Endothelial cell of umbilical vein (primary cell): ENCODE measurements around the gene TENT5C. TPM values are rescaled to one million over a fixed set of nuclear protein-coding genes. Genes with fewer than 3 reads are reported as not detected.

ENCODE experiments used
- BruUV-seq: library from RNA; stranded (reverse); fragments of 400-500 nt; replicated peaks from 2 replicates; lab custom pipeline; 2021; lab: Mats Ljungman, UMichigan
- CTCF ChIA-PET: fragments of 300-600, 350-600 bp; sonication (Branson Sonifier 250); formaldehyde crosslinking; loops from one replicate; lab custom pipeline; 2021; ENCODE audit warnings: antibody characterized with exemption, inconsistent platforms; lab: Charles Lee
- POLR2A ChIA-PET: fragments of 300-600, 350-600 bp; sonication (Branson Sonifier 250); formaldehyde crosslinking; loops from one replicate; lab custom pipeline; 2021; ENCODE audit warnings: antibody characterized with exemption, inconsistent platforms; lab: Charles Lee
- DNase-seq: peaks from one replicate; pipeline ENCODE4 v3.0.0-alpha.2; 2011; ENCODE audit warnings: low read depth, low spot score
- FAIRE-seq: peaks from 2 replicates; lab custom pipeline; 2011; peaks lifted over from hg19 to GRCh38; lab: Jason Lieb, UNC
- H2AFZ ChIP-seq: 2 replicates; pipeline ENCODE4 v1.6.0; 2012; ENCODE audit warnings: low read depth, low read length, control low read depth, inconsistent platforms
- H3K27ac ChIP-seq: 2 replicates; pipeline ENCODE4 v1.5.1; 2011; ENCODE audit warnings: low read depth, mild to moderate bottlenecking, control low read depth, low read length, moderate library complexity; ENCODE audit not compliant: insufficient read depth
- H3K27me3 ChIP-seq, 2 experiments: 2 replicates each; pipeline versions ENCODE4 v1.6.0 to v1.6.1; 2011; ENCODE audit warnings: low read length in 2 of 2, mixed read lengths in 1 of 2; ENCODE audit not compliant: control insufficient read depth in 2 of 2, insufficient read depth in 2 of 2
- H3K36me3 ChIP-seq, 2 experiments: 2 replicates in 1 of 2; 3 replicates in 1 of 2; pipeline ENCODE4 v1.5.1; 2011; ENCODE audit warnings: low read length in 2 of 2, mild to moderate bottlenecking in 1 of 2, moderate library complexity in 1 of 2; ENCODE audit not compliant: control insufficient read depth in 2 of 2, insufficient read depth in 2 of 2; ENCODE audit errors: extremely low read depth in 1 of 2
- H3K4me1 ChIP-seq: 3 replicates; pipeline ENCODE4 v1.5.1; 2011; ENCODE audit warnings: mild to moderate bottlenecking, low read length; ENCODE audit not compliant: control insufficient read depth, insufficient read depth; ENCODE audit errors: extremely low read depth
- H3K4me2 ChIP-seq: 2 replicates; pipeline ENCODE4 v1.6.1; 2011; ENCODE audit warnings: low read length, control low read depth, mixed read lengths; ENCODE audit not compliant: insufficient read depth
- H3K4me3 ChIP-seq, 3 experiments: fragments of 200-600 bp in 1 of 3; sonication (generic), shearing (Covaris generic) in 1 of 3; replicated peaks in 1 of 3; 2 replicates each; pipeline ENCODE4 v1.5.1; 2011 to 2016; ENCODE audit warnings: control low read depth in 3 of 3, low read length in 3 of 3, mild to moderate bottlenecking in 2 of 3, inconsistent platforms in 1 of 3, low read depth in 1 of 3, moderate library complexity in 1 of 3; ENCODE audit not compliant: insufficient read depth in 1 of 3
- H3K79me2 ChIP-seq: 2 replicates; pipeline ENCODE4 v1.6.0; 2012; ENCODE audit warnings: low read length, inconsistent platforms; ENCODE audit not compliant: control insufficient read depth, insufficient read depth
- H3K9ac ChIP-seq: replicated peaks from 2 replicates; pipeline ENCODE3; 2011; ENCODE audit warnings: low read length, control low read depth; ENCODE audit not compliant: insufficient read depth; ENCODE audit errors: extremely low read depth
- H3K9me1 ChIP-seq: replicated peaks from 3 replicates; pipeline ENCODE4 v1.6.0; 2011; ENCODE audit warnings: mild to moderate bottlenecking, low read length; ENCODE audit not compliant: control insufficient read depth, insufficient read depth; ENCODE audit errors: extremely low read depth
- H3K9me3 ChIP-seq: replicated peaks from 2 replicates; pipeline ENCODE4 v1.5.1; 2012; ENCODE audit warnings: low read length, inconsistent platforms; ENCODE audit not compliant: control insufficient read depth, insufficient read depth
- H4K20me1 ChIP-seq: replicated peaks from 2 replicates; pipeline ENCODE3; 2011; ENCODE audit warnings: mild to moderate bottlenecking, low read length; ENCODE audit not compliant: control insufficient read depth, insufficient read depth; ENCODE audit errors: extremely low read depth
- CTCF ChIP-seq, 2 donors: IDR thresholded peaks; 1 replicate in 1 of 2; 2 replicates in 1 of 2; pipeline ENCODE4 v1.5.1; 2011; ENCODE audit warnings: low read length in 2 of 2, mild to moderate bottlenecking in 2 of 2, moderate library complexity in 2 of 2, control low read depth in 1 of 2, inconsistent platforms in 1 of 2, low read depth in 1 of 2; ENCODE audit not compliant: insufficient read depth in 1 of 2; ENCODE audit errors: extremely low read depth in 1 of 2
- EZH2 ChIP-seq: IDR thresholded peaks from 2 replicates; pipeline ENCODE4 v1.6.1; 2012; ENCODE audit warnings: borderline replicate concordance, low read depth, mild to moderate bottlenecking, moderate library complexity, low read length, inconsistent platforms; ENCODE audit not compliant: severe bottlenecking
- FOS ChIP-seq: IDR thresholded peaks from 2 replicates; pipeline ENCODE4 v1.6.1; 2011; ENCODE audit warnings: mild to moderate bottlenecking, low read length, moderate library complexity, borderline replicate concordance; ENCODE audit not compliant: insufficient read depth
- GATA2 ChIP-seq: IDR thresholded peaks from 2 replicates; pipeline ENCODE4 v1.7.0; 2011; ENCODE audit warnings: low read depth, mild to moderate bottlenecking, moderate library complexity, mixed read lengths, low read length; ENCODE audit not compliant: insufficient read length, insufficient read depth
- POLR2A ChIP-seq: IDR thresholded peaks from 2 replicates; pipeline ENCODE4 v1.6.1; 2012; ENCODE audit warnings: low read depth, mild to moderate bottlenecking, control low read depth, low read length
- POLR2AphosphoS5 ChIP-seq: IDR thresholded peaks from 2 replicates; pipeline ENCODE4 v1.6.1; 2012; ENCODE audit warnings: low read depth, mild to moderate bottlenecking, control low read depth, low read length, moderate library complexity; ENCODE audit not compliant: insufficient read depth
- dilution Hi-C: fragments of 300-500 bp; cut with MboI; formaldehyde crosslinking; loops from one replicate; pipeline ENCODE4 v1.15.0; 2019; ENCODE audit warnings: low sequenced_read_pairs; ENCODE audit not compliant: extremely low pct_ligation_motif_present
- intact Hi-C: fragments of 100-400 bp; cut with micrococcal nuclease; formaldehyde crosslinking; loops from one replicate; pipeline ENCODE4 v1.10.0; 2022
- polyA plus RNA-seq, 4 experiments: library from polyadenylated mRNA; depleted of rRNA in 3 of 4; stranded (reverse) in 3 of 4; unstranded in 1 of 4; fragments of >200 nt; gene quantifications; 2 replicates each; pipeline versions ENCODE4 v1.2.1 to v1.2.3, GENCODE V29; 2011 to 2012; ENCODE audit warnings: missing spikeins in 1 of 4
- total RNA-seq: library from RNA; stranded (reverse); gene quantifications from 2 replicates; pipeline ENCODE4 v1.2.3, GENCODE V29; 2021
- TF ChIP-seq, protein P1 (sequence below): IDR thresholded peaks from 2 replicates; pipeline ENCODE4 v1.6.1; 2011; ENCODE audit not compliant: insufficient read depth, insufficient read length

The TENT5C gene
- total and polyA plus RNA-seq, 2 donors (not counting 3 experiments of a cell fraction or from before 2014, with no cell fraction given) = 0.06 to 0.22 TPM

GRCh38 chr1:117639741-117640140 is 33.9 kb downstream of the TENT5C start:
- ChIA-PET POLR2A (no interaction called here), CTCF (no interaction called here)
- Histone ChIP-seq H3K4me2 (no peak overlapping the region), H3K9me3 (no peaks in the 10 kb centered on the region), H4K20me1 (no peaks in the 10 kb centered on the region), H3K9ac (no peak overlapping the region), H3K9me1 (no peaks in the 10 kb centered on the region), H3K36me3 (no peaks in the 10 kb centered on the region), H3K4me1 (no peaks in the 10 kb centered on the region), H3K27me3 (peaks cover 3 to 12% of the 10 kb centered on the region in 2 experiments), H3K79me2 (no peaks in the 10 kb centered on the region), H2AFZ (no peak overlapping the region), H3K27ac (no peak overlapping the region), H3K4me3 (no peak overlapping the region)
- dilution Hi-C loops (no loop called here), intact Hi-C loops (no loop called here)
- DNase-seq (no peak), FAIRE-seq (no peak)
- TF ChIP-seq GATA2 (no peak), POLR2A (no peak), POLR2AphosphoS5 (no peak), EZH2 (no peak)
- BruUV-seq = no TSS peak

GRCh38 chr1:117641536-117641935 is 35.7 kb downstream of the TENT5C start:
- TF ChIP-seq, protein P1, sequence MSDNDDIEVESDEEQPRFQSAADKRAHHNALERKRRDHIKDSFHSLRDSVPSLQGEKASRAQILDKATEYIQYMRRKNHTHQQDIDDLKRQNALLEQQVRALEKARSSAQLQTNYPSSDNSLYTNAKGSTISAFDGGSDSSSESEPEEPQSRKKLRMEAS = no peak
- TF ChIP-seq CTCF (IDR thresholded peaks at IDR 0.05; ENCODE audit: extremely low read depth in 1 of 2, insufficient read depth in 1 of 2, low read depth in 1 of 2, low read length in 2 of 2) (no peak), FOS (no peak)
- DNase-seq (no peak), FAIRE-seq (no peak)
- Histone ChIP-seq H3K9me3 (no peaks in the 10 kb centered on the region), H3K4me2 (no peak overlapping the region), H3K27ac (no peak overlapping the region), H3K36me3 (no peaks in the 10 kb centered on the region), H3K9ac (no peak overlapping the region), H3K9me1 (no peaks in the 10 kb centered on the region), H3K4me1 (no peaks in the 10 kb centered on the region), H4K20me1 (no peaks in the 10 kb centered on the region), H3K4me3 (no peak overlapping the region), H3K27me3 (peaks cover 3 to 16% of the 10 kb centered on the region in 2 experiments), H3K79me2 (no peaks in the 10 kb centered on the region), H2AFZ (no peak overlapping the region)
- ChIA-PET POLR2A (interaction anchor here (0.7 kb wide), 1 partner anchor 93 kb away, joined by 3 read pairs; no protein-coding TSS in a partner anchor), CTCF (no interaction called here)
- dilution Hi-C loops (no loop called here), intact Hi-C loops (no loop called here)
- BruUV-seq = no TSS peak
